Measurements from ENCODE around the gene KIRREL3. TPM values are rescaled to one million over a fixed set of nuclear protein-coding genes. Genes with fewer than 3 reads are reported as not detected.

The KIRREL3 gene
- total and polyA plus RNA-seq, 4 donors = 0.02 to 0.71 (median 0.15) TPM; not detected in 1

GRCh38 chr11:126746443-126746842 lies 254.1 kb downstream of the KIRREL3 start:
- Histone ChIP-seq H3K27me3 (ENCODE audit: control insufficient read depth in 3 of 3, insufficient read depth in 3 of 3, low read length in 2 of 3) (no peaks in the 10 kb centered on the region), H3K36me3 (ENCODE audit: control insufficient read depth in 4 of 4, insufficient read depth in 4 of 4, low read length in 4 of 4) (no peaks in the 10 kb centered on the region), H3K4me1 (ENCODE audit: control insufficient read depth in 5 of 5, insufficient read depth in 5 of 5, low read length in 5 of 5) (peaks cover 0 to 5% (median 0%) of the 10 kb centered on the region in 5 donors), H3K27ac (ENCODE audit: low read depth in 1 of 2, low read length in 1 of 2) (no peak overlapping the region), H3K9me3 (ENCODE audit: control insufficient read depth in 4 of 4, insufficient read depth in 3 of 4, low read length in 3 of 4) (no peaks in the 10 kb centered on the region), H3K4me3 (no peak overlapping the region), H3K9ac (ENCODE audit: insufficient read depth in 1 of 2, low read length in 2 of 2) (no peak overlapping the region)
- 92 to 93% methylated on average over 4 of the region's 4 CpGs for WGBS, 2 donors
- DNase-seq (no peak), ATAC-seq (ENCODE audit: insufficient read depth, low FRiP score) (no peak)
- TF ChIP-seq CTCF (IDR thresholded peaks at IDR 0.05; ENCODE audit: control extremely low read depth, extremely low read depth) = no peak

GRCh38 chr11:126744699-126745098 lies 255.9 kb downstream of the KIRREL3 start:
- DNase-seq (no peak), ATAC-seq (ENCODE audit: insufficient read depth, low FRiP score) (no peak)
- no peak overlapping the region for H3K27ac ChIP-seq (ENCODE audit: low read depth in 1 of 2, low read length in 1 of 2)
- WGBS, 2 donors = 89 to 91% methylated on average over 4 of the region's 4 CpGs
- no peaks in the 10 kb centered on the region for H3K36me3 ChIP-seq (ENCODE audit: control insufficient read depth in 4 of 4, insufficient read depth in 4 of 4, low read length in 4 of 4)
- peaks cover 0 to 5% (median 0%) of the 10 kb centered on the region in 5 donors for H3K4me1 ChIP-seq (ENCODE audit: control insufficient read depth in 5 of 5, insufficient read depth in 5 of 5, low read length in 5 of 5)
- peaks cover 0 to 2% (median 0%) of the 10 kb centered on the region in 3 donors for H3K27me3 ChIP-seq (ENCODE audit: control insufficient read depth in 3 of 3, insufficient read depth in 3 of 3, low read length in 2 of 3)
- H3K9ac ChIP-seq (ENCODE audit: insufficient read depth in 1 of 2, low read length in 2 of 2) = no peak overlapping the region
- TF ChIP-seq CTCF (IDR thresholded peaks at IDR 0.05; ENCODE audit: control extremely low read depth, extremely low read depth) = no peak
- H3K4me3 ChIP-seq = no peak overlapping the region
- H3K9me3 ChIP-seq (ENCODE audit: control insufficient read depth in 4 of 4, insufficient read depth in 3 of 4, low read length in 3 of 4) = no peaks in the 10 kb centered on the region

- Histone ChIP-seq H3K27me3 (ENCODE audit: control insufficient read depth in 3 of 3, insufficient read depth in 3 of 3, low read length in 2 of 3) (peaks cover 0 to 2% (median 0%) of the 10 kb centered on the region in 3 donors), H3K4me3 (no peak overlapping the region), H3K9ac (ENCODE audit: insufficient read depth in 1 of 2, low read length in 2 of 2) (no peak overlapping the region), H3K36me3 (ENCODE audit: control insufficient read depth in 4 of 4, insufficient read depth in 4 of 4, low read length in 4 of 4) (no peaks in the 10 kb centered on the region), H3K4me1 (ENCODE audit: control insufficient read depth in 5 of 5, insufficient read depth in 5 of 5, low read length in 5 of 5) (peaks cover 0 to 5% (median 0%) of the 10 kb centered on the region in 5 donors), H3K9me3 (ENCODE audit: control insufficient read depth in 4 of 4, insufficient read depth in 3 of 4, low read length in 3 of 4) (no peaks in the 10 kb centered on the region), H3K27ac (ENCODE audit: low read depth in 1 of 2, low read length in 1 of 2) (no peak overlapping the region)
- DNase-seq (no peak), ATAC-seq (ENCODE audit: insufficient read depth, low FRiP score) (no peak)
- 63 to 75% methylated on average over 2 of the region's 2 CpGs for whole genome bisulfite sequencing, 2 donors
- TF ChIP-seq CTCF (IDR thresholded peaks at IDR 0.05; ENCODE audit: control extremely low read depth, extremely low read depth) = no peak
These were observed 256.9 kb downstream of the KIRREL3 start for GRCh38 chr11:126743628-126744027.

GRCh38 chr11:126742582-126742981 lies 258.0 kb downstream of the KIRREL3 start:
- H3K4me3 ChIP-seq = no peak overlapping the region
- no peaks in the 10 kb centered on the region for H3K36me3 ChIP-seq (ENCODE audit: control insufficient read depth in 4 of 4, insufficient read depth in 4 of 4, low read length in 4 of 4)
- ATAC-seq (ENCODE audit: insufficient read depth, low FRiP score) (no peak), DNase-seq (no peak)
- H3K27ac ChIP-seq (ENCODE audit: low read depth in 1 of 2, low read length in 1 of 2) = no peak overlapping the region
- WGBS, 2 donors = 71 to 84% methylated on average over 4 of the region's 4 CpGs
- no peak overlapping the region for H3K9ac ChIP-seq (ENCODE audit: insufficient read depth in 1 of 2, low read length in 2 of 2)
- H3K4me1 ChIP-seq (ENCODE audit: control insufficient read depth in 5 of 5, insufficient read depth in 5 of 5, low read length in 5 of 5) = peaks cover 0 to 4% (median 0%) of the 10 kb centered on the region in 5 donors
- no peaks in the 10 kb centered on the region for H3K9me3 ChIP-seq (ENCODE audit: control insufficient read depth in 4 of 4, insufficient read depth in 3 of 4, low read length in 3 of 4)
- TF ChIP-seq CTCF (IDR thresholded peaks at IDR 0.05; ENCODE audit: control extremely low read depth, extremely low read depth) = no peak
- peaks cover 0 to 2% (median 0%) of the 10 kb centered on the region in 3 donors for H3K27me3 ChIP-seq (ENCODE audit: control insufficient read depth in 3 of 3, insufficient read depth in 3 of 3, low read length in 2 of 3)
